ENCODE results near the gene RNASE11. TPM values are rescaled to one million over a fixed set of nuclear protein-coding genes. Genes with fewer than 3 reads are reported as not detected.
A peak's percentile ranks its signal among the peaks of the same experiment; 100 is the strongest.

RNASE11 gene
- total RNA-seq, 2 experiments from 2014 or later, result not detected

- ChIA-PET CTCF (interaction anchor here (1.0 to 2.8 kb wide), 12 partner anchors 16 to 284 kb away, joined by 3 to 14 read pairs (median 4); no protein-coding TSS in a partner anchor), POLR2A (interaction anchor here (1.0 to 2.8 kb wide), 13 partner anchors 13 to 281 kb away, joined by 3 to 35 read pairs (median 5); partner anchors contain the start of genes APEX1, OSGEP, PARP2 and PIP4P1)
- Mint-ChIP-seq H3K9me3 (no peaks in the 10 kb centered on the region), H3K27ac (no peak overlapping the region), H3K4me3 (no peak overlapping the region), H3K4me1 (ENCODE audit: low read depth) (no peaks in the 10 kb centered on the region), H3K27me3 (no peaks in the 10 kb centered on the region), H3K36me3 (ENCODE audit: low read depth) (no peaks in the 10 kb centered on the region)
- Histone ChIP-seq H3K27ac (ENCODE audit: low read depth in 1 of 2, low read length in 2 of 2) (peak overlapping the region in 1 of 2 donors; percentile 5), H3K36me3 (ENCODE audit: insufficient read depth, low read length) (no peaks in the 10 kb centered on the region), H3K27me3 (ENCODE audit: control insufficient read depth in 1 of 2, insufficient read depth in 2 of 2, low read length in 2 of 2) (no peaks in the 10 kb centered on the region), H3K4me3 (ENCODE audit: low read length) (peak overlapping the region; percentile 67), H3K9me3 (ENCODE audit: control insufficient read depth in 1 of 2, insufficient read depth in 1 of 2, low read length in 2 of 2) (no peaks in the 10 kb centered on the region), H3K4me1 (ENCODE audit: insufficient read depth, low read length) (peaks cover 35% of the 10 kb centered on the region)
- TF ChIP-seq, protein P1, sequence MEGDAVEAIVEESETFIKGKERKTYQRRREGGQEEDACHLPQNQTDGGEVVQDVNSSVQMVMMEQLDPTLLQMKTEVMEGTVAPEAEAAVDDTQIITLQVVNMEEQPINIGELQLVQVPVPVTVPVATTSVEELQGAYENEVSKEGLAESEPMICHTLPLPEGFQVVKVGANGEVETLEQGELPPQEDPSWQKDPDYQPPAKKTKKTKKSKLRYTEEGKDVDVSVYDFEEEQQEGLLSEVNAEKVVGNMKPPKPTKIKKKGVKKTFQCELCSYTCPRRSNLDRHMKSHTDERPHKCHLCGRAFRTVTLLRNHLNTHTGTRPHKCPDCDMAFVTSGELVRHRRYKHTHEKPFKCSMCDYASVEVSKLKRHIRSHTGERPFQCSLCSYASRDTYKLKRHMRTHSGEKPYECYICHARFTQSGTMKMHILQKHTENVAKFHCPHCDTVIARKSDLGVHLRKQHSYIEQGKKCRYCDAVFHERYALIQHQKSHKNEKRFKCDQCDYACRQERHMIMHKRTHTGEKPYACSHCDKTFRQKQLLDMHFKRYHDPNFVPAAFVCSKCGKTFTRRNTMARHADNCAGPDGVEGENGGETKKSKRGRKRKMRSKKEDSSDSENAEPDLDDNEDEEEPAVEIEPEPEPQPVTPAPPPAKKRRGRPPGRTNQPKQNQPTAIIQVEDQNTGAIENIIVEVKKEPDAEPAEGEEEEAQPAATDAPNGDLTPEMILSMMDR (IDR thresholded peaks at IDR 0.05), result peak; percentile 99
- peak; percentile 19 for ATAC-seq (ENCODE audit: poor library complexity)
- intact Hi-C loops (cut with DNase I, micrococcal nuclease), result loop anchor here (1.0 to 5.0 kb wide), 7 partner anchors 77 to 282 kb away; partner anchors contain the start of genes OSGEP (in 2 of the 2), APEX1 (in 1 of the 2) and PARP2 (in 1 of the 2)
- peak; percentile 31 to 88 (median 44) for DNase-seq
Observed at GRCh38 chr14:20609215-20610001, 21.6 kb upstream of the RNASE11 start.

GRCh38 chr14:20608383-20609110 is 20.7 kb upstream of the RNASE11 start:
- ChIA-PET CTCF (interaction anchor here (1.0 to 2.8 kb wide), 5 partner anchors 55 to 281 kb away, joined by 3 to 14 read pairs (median 7); no protein-coding TSS in a partner anchor), POLR2A (interaction anchor here (1.4 to 2.7 kb wide), 5 partner anchors 23 to 267 kb away, joined by 3 to 35 read pairs (median 5); partner anchors contain the start of genes PARP2 and RNASE4)
- intact Hi-C loops (cut with DNase I, micrococcal nuclease), result loop anchor here (1.0 to 5.0 kb wide), 5 partner anchors 154 to 281 kb away; partner anchors contain the start of genes OSGEP (in 2 of the 2) and APEX1 (in 1 of the 2)
- no peaks in the 10 kb centered on the region for H3K36me3 Mint-ChIP-seq (ENCODE audit: low read depth)
- no peaks in the 10 kb centered on the region for H3K9me3 ChIP-seq (ENCODE audit: control insufficient read depth in 1 of 2, insufficient read depth in 1 of 2, low read length in 2 of 2)
- no peaks in the 10 kb centered on the region for H3K27me3 Mint-ChIP-seq
- H3K4me1 ChIP-seq (ENCODE audit: insufficient read depth, low read length), result peaks cover 26% of the 10 kb centered on the region
- H3K4me1 Mint-ChIP-seq (ENCODE audit: low read depth), result no peaks in the 10 kb centered on the region
- H3K27me3 ChIP-seq (ENCODE audit: control insufficient read depth in 1 of 2, insufficient read depth in 2 of 2, low read length in 2 of 2), result no peaks in the 10 kb centered on the region
- no peaks in the 10 kb centered on the region for H3K9me3 Mint-ChIP-seq
- peak overlapping the region; percentile 43 for H3K4me3 Mint-ChIP-seq
- no peak for ATAC-seq (ENCODE audit: poor library complexity)
- no peak for DNase-seq
- TF ChIP-seq, protein P1 (IDR thresholded peaks at IDR 0.05), result no peak
- no peak overlapping the region for H3K4me3 ChIP-seq (ENCODE audit: low read length)
- no peaks in the 10 kb centered on the region for H3K36me3 ChIP-seq (ENCODE audit: insufficient read depth, low read length)
- H3K27ac Mint-ChIP-seq, result no peak overlapping the region
- no peak overlapping the region for H3K27ac ChIP-seq (ENCODE audit: low read depth in 1 of 2, low read length in 2 of 2)

DNA sequence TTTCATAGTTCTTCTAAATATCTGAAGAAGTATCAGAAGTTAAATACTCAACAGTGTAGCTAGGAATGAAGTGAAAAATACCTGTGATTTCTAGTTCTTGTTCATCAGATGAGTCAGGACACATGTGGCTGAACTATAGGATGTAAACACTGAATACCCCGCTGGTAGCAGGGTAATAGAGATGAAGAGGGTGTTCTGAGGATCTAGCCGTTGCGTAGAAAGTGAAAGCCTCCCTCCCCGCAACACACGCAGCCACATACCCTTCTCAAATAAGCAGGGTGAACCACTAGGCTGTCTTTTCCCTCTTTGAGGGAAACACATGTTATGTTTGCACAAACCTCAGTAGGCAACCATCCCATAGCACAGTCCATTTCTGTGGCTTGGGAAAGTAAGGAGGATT is 19.8 kb upstream of the RNASE11 start:
- Histone ChIP-seq H3K9me3 (ENCODE audit: control insufficient read depth in 1 of 2, insufficient read depth in 1 of 2, low read length in 2 of 2) (no peaks in the 10 kb centered on the region), H3K4me1 (ENCODE audit: insufficient read depth, low read length) (peaks cover 19% of the 10 kb centered on the region), H3K27me3 (ENCODE audit: control insufficient read depth in 1 of 2, insufficient read depth in 2 of 2, low read length in 2 of 2) (no peaks in the 10 kb centered on the region), H3K4me3 (ENCODE audit: low read length) (no peak overlapping the region), H3K27ac (ENCODE audit: low read depth in 1 of 2, low read length in 2 of 2) (no peak overlapping the region), H3K36me3 (ENCODE audit: insufficient read depth, low read length) (no peaks in the 10 kb centered on the region)
- TF ChIP-seq, protein P1 (IDR thresholded peaks at IDR 0.05), result no peak
- H3K27ac Mint-ChIP-seq, result no peak overlapping the region
- H3K36me3 Mint-ChIP-seq (ENCODE audit: low read depth), result no peaks in the 10 kb centered on the region
- no peaks in the 10 kb centered on the region for H3K27me3 Mint-ChIP-seq
- POLR2A ChIA-PET, result interaction anchor here (1.5 kb wide), 1 partner anchor 280 kb away, joined by 3 read pairs; no protein-coding TSS in a partner anchor
- H3K4me1 Mint-ChIP-seq (ENCODE audit: low read depth), result no peaks in the 10 kb centered on the region
- no peaks in the 10 kb centered on the region for H3K9me3 Mint-ChIP-seq
- ATAC-seq (ENCODE audit: poor library complexity) (no peak), DNase-seq (no peak)
- intact Hi-C loops (cut with DNase I, micrococcal nuclease), result loop anchor here (2.0 to 5.0 kb wide), 3 partner anchors 153 to 193 kb away; partner anchors contain the start of genes OSGEP (in 2 of the 2) and APEX1 (in 1 of the 2)
- CTCF ChIA-PET, result interaction anchor here (0.8 to 0.9 kb wide), 2 partner anchors 84 to 280 kb away, joined by 3 read pairs; no protein-coding TSS in a partner anchor
- peak overlapping the region; percentile 13 for H3K4me3 Mint-ChIP-seq

Data from CD4-positive, alpha-beta T cell (primary cell).